Adrenal gland (tissue), 5 donors: ENCODE measurements around the gene PTAR1.

Experiments
- POLR2A ChIP-seq, 2 donors: fragments of 450-650 bp; IDR thresholded peaks; one replicate each; pipeline ENCODE4 v1.6.1; 2017; ENCODE audit warnings: antibody characterized with exemption in 2 of 2, mild to moderate bottlenecking in 2 of 2, moderate library complexity in 1 of 2
- TF ChIP-seq, protein P1 (sequence below), 6 experiments: fragments of 450-650 bp in 4 of 6; fragments of 200-600 bp in 2 of 6; sonication (generic) in 1 of 6; IDR thresholded peaks; 1 replicate in 5 of 6; 2 replicates in 1 of 6; pipeline versions ENCODE4 v1.5.1 to v1.8.0; 2016 to 2021; ENCODE audit warnings: antibody characterized with exemption in 6 of 6, mild to moderate bottlenecking in 2 of 6, moderate library complexity in 1 of 6
- donor health status: DM: no; HTN: no; CAD: no.

GRCh38 chr9:69697475-69697874 is 62.3 kb downstream of the PTAR1 start:
- TF ChIP-seq, protein P1, sequence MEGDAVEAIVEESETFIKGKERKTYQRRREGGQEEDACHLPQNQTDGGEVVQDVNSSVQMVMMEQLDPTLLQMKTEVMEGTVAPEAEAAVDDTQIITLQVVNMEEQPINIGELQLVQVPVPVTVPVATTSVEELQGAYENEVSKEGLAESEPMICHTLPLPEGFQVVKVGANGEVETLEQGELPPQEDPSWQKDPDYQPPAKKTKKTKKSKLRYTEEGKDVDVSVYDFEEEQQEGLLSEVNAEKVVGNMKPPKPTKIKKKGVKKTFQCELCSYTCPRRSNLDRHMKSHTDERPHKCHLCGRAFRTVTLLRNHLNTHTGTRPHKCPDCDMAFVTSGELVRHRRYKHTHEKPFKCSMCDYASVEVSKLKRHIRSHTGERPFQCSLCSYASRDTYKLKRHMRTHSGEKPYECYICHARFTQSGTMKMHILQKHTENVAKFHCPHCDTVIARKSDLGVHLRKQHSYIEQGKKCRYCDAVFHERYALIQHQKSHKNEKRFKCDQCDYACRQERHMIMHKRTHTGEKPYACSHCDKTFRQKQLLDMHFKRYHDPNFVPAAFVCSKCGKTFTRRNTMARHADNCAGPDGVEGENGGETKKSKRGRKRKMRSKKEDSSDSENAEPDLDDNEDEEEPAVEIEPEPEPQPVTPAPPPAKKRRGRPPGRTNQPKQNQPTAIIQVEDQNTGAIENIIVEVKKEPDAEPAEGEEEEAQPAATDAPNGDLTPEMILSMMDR (IDR thresholded peaks at IDR 0.05) = no peak
- no peak for TF ChIP-seq POLR2A (IDR thresholded peaks at IDR 0.05)
